GM19025 (cell line): ENCODE results near the gene TRA2A.

Experiments used
- ATAC-seq: cut with Tn5 transposase; IDR thresholded peaks from one replicate; pipeline ENCODE4 v1.9.1; 2021; ENCODE audit warnings: mild to moderate bottlenecking, low read depth, moderate library complexity; ENCODE audit not compliant: unreplicated experiment

Gene TRA2A

GRCh38 chr7:23471106-23471859, 60.5 kb downstream of the TRA2A start:
- ATAC-seq: no peak

DNA sequence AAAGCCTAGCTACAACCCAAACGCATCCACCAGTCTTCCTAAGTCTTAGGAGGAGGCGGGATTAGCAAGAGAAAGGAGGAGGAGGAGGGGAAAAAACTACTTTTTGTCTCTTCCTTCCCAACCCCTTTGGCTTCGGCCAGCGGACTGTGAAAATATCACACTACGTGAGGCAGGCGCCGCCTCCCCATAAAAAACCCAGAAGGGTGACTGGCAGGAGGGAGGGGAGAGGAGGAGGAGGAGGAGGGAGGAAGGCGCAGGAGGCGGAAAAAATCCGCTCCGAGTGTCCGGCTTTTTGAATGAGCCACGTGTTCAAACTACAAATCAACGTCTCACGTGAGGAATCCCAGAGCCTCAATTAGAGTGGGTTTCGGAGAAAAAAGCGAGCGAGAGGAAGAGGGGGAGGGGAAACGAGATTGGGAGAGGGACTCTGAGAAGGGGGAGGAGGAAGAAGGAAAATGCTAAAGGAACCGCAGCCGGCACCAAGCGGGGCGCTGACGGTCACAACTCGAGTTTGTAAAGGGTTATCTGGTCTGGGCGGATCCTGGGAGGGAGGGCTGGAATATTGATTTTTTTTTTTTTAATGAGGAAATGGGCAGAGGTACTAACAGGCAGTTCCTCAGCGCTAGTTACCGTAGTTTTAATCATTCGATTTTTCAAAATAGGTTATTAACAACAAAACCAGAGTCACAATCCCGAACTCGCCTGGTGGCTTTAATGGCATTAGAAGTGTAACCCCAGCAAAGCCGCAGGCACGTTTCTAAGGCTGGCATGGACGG, 61.3 kb downstream of the TRA2A start, which contains the start of gene IGF2BP3:
Gene IGF2BP3 (minus strand): TSS at position 162 of the 776 bp plus-strand sequence. CDS start 381 bp downstream, outside the sequence.
- no peak for ATAC-seq

DNA sequence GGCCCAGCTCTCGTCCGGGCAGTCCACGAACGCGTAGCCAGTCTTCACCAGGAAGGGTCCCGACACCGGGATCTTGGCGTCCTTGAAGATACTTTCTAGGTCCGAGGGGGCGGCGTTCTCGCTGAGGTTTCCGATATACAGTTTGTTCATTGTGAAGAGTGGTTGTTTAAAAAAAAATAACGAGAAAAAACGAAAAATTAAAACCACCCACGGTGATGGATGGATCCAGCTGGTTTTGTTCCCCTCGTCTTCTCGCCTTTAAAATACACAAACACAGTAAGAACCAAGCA, 61.9 kb downstream of the TRA2A start:
- no peak for ATAC-seq

DNA sequence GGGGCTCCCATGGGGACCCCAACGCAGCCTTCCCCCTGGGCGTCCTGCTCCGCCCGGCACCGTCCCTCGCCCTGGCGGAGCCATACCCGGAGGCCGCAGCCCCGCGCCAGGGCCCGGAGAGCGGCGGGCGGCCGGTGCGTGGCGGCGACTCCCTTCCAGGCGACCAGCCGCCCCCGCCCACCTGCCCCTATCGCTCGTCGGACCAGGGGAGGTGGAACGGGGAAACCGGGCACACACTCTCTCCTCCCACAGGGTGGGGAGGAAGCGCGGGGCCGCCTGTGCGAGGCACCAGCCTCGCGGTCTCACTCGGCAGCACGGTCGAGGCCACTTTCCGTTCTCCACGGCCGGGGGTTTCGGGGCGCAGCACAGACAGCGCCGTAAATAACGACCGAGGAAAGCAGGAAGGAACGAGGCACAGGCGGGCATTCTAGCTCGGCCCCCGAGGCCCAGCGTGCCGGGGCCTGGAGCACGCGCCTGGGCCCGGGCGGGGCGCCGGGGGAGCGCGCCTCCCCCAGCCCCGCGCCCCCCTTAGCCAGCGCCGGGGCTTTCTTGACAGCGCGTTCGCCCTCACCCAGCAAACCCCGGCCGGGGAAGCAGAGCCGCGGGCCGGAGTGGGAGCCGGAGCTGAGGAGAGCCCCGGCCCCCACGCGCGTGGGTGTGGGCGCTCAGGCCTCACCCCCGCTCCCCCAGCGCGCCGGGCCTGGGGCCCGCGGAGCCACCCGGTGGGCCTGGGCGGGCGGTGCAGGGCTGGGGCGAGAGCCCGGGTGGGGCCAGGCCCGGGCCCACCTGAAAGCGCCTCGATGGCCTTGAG, 62.4 kb downstream of the TRA2A start:
- ATAC-seq: no peak

DNA sequence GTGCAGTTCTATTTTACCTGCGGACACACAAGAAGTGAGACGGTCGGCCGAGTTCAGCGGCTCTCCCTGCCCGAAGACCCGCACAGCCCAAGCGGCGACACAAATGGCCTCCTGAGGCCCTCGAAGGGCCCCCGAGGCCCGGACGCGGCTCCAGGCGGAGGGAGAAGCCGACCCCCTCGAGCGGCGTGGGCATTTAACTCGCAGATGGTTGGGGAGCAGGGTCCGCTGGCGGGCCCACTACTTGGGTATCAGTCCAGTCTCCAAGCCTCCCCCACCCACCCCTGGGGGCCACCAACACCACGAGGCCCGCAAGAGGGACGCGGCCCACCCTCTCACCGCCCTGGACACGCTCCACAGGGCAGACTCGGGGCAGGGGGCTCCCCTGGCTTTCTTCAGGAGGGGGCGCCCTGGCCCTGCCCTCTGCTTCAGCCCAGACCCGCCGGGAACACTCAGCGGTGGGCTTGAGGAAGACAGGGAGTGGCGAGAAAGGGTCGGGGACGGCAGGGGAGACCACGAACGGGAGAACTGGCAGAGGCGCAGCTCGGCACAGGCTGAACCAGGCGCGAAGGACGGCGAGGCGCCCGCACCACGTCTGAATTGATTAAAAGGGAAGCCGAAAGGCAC, 63.1 kb downstream of the TRA2A start:
- no peak for ATAC-seq

- no peak for ATAC-seq
These were observed 63.8 kb downstream of the TRA2A start for GRCh38 chr7:23467806-23468525.

- ATAC-seq: no peak
These were observed 64.4 kb downstream of the TRA2A start for GRCh38 chr7:23467291-23467805.

DNA sequence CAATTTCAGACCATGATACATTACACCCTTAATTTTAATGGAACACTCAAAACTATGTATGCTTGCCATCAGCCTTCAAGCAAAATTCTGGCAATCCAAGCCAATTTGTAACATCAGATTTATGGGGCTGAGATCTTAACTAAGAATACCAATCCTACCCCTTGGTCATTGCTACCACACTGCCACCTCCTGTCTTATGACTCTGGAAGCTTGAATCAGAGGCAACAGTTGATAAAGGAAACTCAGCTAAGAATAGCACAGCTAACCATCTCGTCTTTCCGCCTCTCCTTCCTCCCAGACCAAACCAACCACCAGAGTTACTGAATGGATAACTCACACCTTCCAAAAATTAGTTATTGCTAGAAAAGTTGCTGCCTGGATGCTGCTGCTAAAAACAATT, 68.9 kb downstream of the TRA2A start:
- no peak for ATAC-seq

GRCh38 chr7:23458044-23458443, 73.7 kb downstream of the TRA2A start:
- ATAC-seq: no peak

DNA sequence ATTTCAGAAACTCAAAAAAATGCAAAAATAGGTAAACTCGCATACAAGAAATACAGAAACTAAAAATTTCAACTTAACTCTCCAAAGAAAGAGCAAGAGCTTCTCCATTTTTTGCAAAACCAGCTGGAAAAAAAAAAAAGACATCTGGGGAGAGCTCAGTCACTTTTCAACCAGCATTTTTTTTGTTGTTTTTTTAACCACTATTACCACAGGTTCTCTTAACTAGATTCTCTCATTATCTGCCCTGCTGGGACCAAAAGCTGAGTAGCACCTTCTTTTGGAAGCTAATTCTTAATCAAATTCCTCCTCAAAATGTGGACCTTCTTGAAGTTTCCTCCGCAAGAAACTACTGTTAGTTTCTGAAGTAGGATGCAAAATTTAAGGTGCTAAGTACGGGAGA, 75.7 kb downstream of the TRA2A start:
- ATAC-seq: no peak

- no peak for ATAC-seq
These were observed 76.8 kb downstream of the TRA2A start for GRCh38 chr7:23454881-23455526.
